Ramos (cell line): ENCODE results near the gene KLHDC9.

Experiments used
- in situ Hi-C: fragments of 300-500 bp; cut with MboI; formaldehyde crosslinking; loops from one replicate; pipeline ENCODE4 v1.14.3; 2022; ENCODE audit warnings: low sequenced_read_pairs; ENCODE audit not compliant: unreplicated experiment

KLHDC9 gene

DNA sequence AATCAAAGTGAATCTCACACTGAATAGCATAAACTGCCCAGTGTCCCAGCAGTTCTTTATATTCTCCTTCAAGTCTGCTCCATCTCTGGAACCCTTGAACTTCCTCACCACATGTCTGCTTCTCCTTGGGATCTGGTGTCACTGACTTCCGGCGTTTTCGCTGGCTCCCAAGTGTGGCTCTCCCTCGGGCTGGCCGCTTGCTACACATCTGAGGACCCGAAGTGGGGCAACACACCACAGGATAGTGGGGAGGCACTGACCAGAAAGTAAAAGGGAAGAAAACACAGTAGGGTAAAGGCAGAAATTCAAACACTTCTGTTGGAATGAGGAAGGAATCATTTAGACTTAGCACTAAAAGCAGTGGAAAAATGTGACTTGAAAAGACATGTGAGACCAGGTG is 24.8 kb downstream of the KLHDC9 start:
- in situ Hi-C loops = no loop called here

DNA sequence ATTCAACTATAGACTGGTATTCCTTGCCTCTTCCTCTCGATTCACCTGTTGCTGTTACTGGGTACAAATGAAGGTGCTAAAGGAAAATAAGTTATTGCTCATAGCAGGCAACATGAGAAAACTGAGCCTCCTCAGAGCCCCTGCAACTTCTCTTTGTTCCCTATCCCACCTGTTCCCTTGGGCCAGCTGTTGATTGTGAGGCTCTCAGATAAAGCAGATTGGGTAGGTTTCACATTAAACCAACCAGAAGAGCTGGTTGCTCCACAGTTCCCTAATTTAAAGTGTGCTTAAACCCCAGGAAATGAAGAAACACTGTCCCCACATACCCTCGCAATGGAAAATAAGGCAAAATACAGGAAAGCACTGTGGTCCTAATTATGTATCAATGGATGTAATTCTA is 29.5 kb downstream of the KLHDC9 start:
- in situ Hi-C loops = no loop called here

- in situ Hi-C loops = no loop called here
Observed at GRCh38 chr1:161128591-161129420, 30.6 kb downstream of the KLHDC9 start.

GRCh38 chr1:161130266-161130665 is 32.1 kb downstream of the KLHDC9 start:
- in situ Hi-C loops = no loop called here

GRCh38 chr1:161131523-161132409 is 33.6 kb downstream of the KLHDC9 start:
- in situ Hi-C loops = no loop called here

DNA sequence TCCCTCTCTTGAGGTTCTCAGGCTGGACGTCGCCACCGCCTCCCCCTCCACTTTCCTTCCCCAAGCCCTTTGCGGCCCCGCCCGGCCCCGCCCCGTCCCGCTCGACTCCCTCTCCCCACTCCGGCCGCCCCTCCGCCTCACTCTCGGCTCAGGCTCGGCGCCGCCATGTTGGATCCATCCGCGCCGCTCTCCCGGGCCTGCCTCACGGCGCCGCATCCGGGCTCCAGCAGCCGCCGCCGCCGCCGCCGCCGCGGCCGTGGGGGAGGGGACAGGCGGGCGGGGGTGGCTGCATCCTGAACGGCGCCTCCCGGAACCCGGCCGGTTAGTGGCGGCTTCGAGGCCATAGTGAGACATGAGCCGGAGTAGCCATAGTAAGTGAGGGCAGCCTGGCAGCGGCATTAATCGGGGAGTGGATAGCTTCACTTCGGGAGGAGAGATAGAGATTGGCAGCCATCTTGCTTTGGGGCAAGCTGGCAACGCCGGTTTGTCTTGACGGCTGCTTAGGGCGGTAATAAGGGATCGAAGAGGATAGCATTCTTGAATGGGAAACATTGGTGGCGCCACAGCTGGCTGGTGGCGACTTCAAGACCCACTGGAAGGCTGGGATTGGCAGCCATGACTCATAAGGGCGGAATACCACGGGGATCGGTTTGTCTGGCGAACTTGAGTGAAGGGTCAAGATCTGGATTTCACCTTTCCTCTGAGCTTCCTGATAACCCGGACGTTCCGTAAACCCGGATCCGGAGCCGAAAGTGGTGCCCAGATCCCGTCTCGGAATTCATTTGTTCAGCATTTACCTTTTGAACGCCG is 34.5 kb downstream of the KLHDC9 start, which contains the start of gene DEDD:
Gene DEDD (minus strand): TSS at position 258 of the 810 bp plus-strand sequence. CDS start 8,205 bp downstream, outside the sequence.
- in situ Hi-C loops = no loop called here

DNA sequence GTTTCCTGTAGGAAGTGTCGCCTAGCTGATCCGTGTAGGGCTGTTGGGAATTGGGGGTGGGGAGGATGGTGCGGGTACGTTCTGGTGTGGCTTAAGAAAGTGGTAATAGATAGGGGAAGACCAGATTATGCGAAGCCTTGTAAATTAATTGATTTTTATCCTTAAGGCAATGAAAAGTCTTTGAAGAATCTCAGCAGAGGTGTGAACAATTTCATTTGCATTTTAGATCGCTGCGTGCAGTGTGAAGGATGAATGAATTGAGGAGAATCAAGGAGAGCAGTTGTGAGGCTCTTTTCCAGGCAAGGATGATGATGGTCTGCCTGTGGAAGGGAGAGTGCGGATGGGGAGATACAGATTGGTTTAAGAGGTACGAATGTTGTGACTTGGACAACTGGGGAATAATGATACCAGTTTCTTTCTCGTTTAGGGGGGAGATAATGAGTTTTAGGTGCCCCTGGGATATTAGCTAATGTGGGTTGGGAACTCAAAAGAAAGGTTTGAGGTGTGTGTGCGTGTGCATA is 35.1 kb downstream of the KLHDC9 start:
- in situ Hi-C loops = no loop called here

DNA sequence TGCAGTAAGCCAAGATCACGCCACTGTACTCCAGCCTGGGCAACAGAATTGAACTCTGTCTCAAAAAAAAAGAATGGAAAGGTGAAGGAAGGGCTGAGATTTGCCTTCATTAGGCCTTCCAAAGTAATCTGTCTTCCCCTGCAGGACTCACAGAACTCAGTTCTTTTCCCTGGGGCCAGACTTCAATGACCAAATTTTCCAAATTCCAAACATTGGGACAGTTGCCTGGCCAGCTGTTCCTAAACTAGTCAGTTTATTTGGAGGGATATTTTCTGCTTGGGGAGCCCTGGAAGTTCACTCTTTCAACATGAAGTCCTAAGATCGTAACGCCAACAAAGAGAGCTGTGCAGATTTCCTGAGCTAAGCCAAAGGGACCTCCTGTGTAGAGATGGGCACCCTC is 39.7 kb downstream of the KLHDC9 start:
- in situ Hi-C loops = no loop called here

DNA sequence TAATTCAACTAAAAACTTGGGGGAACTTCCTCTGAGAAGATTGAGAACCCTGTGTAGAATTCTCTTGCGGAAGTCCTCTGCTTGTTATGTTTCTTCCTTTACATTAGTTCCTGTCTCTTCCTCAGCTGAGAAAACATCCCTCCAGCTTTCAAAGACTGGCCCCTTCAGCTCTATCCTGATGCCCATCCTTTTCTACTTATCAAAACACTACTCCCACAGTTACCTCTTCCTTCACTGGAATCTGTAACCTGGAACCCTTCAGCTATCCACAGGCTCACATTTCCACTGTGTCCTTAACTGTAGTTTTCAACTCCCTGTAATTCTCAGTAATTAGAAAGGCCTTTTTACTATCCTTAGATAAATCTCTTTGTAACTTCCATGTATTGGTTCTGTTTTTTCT is 40.3 kb downstream of the KLHDC9 start:
- in situ Hi-C loops = no loop called here

- in situ Hi-C loops = no loop called here
Observed at GRCh38 chr1:161139766-161140165, 41.6 kb downstream of the KLHDC9 start.

GRCh38 chr1:161140755-161141400 is 42.7 kb downstream of the KLHDC9 start:
- in situ Hi-C loops = no loop called here

GRCh38 chr1:161145832-161146231 is 47.7 kb downstream of the KLHDC9 start:
- in situ Hi-C loops = no loop called here
